GM12878 (cell line): ENCODE data around the gene ESPL1. TPM values are rescaled to one million over a fixed set of nuclear protein-coding genes. Genes with fewer than 3 reads are reported as not detected.

ENCODE experiments used
- ATAC-seq: fragments of 200-7000 bp; cut with Tn5 transposase; 3 replicates; pipeline ENCODE4 v1.9.1; 2020; ENCODE audit warnings: mild to moderate bottlenecking, moderate library complexity
- BruUV-seq: library from RNA; stranded (reverse); fragments of 400-500 nt; replicated peaks from 2 replicates; lab custom pipeline; 2021; lab: Mats Ljungman, UMichigan
- CTCF ChIA-PET: fragments of 300-600 bp; sonication (Branson Sonifier 250); formaldehyde crosslinking; extraction: SDS; loops from one replicate; lab custom pipeline; 2021; ENCODE audit warnings: inconsistent platforms; lab: Yijun Ruan, JAX
- POLR2A ChIA-PET: fragments of 350-600 bp; formaldehyde crosslinking; extraction: SDS; loops from one replicate; lab custom pipeline; 2021; ENCODE audit warnings: inconsistent platforms; lab: Charles Lee
- RAD21 ChIA-PET: fragments of 300-600 bp; sonication (Branson Sonifier 250); formaldehyde crosslinking; loops from one replicate; lab custom pipeline; 2023; ENCODE audit warnings: antibody characterized with exemption; ENCODE audit not compliant: unreplicated experiment; lab: Charles Lee
- SMC1A ChIA-PET: fragments of 300-600 bp; sonication (Branson Sonifier 250); formaldehyde crosslinking; loops from one replicate; lab custom pipeline; 2023; ENCODE audit not compliant: unreplicated experiment, uncharacterized antibody; lab: Charles Lee
- DNase-seq: peaks from one replicate; pipeline ENCODE4 v3.0.0-alpha.2; 2011; ENCODE audit warnings: low read depth, low spot score
- FAIRE-seq: peaks from 3 replicates; lab custom pipeline; 2011; peaks lifted over from hg19 to GRCh38; lab: Jason Lieb, UNC
- H2AFZ ChIP-seq: 2 replicates; pipeline ENCODE4 v1.6.0; 2011; ENCODE audit warnings: low read depth, low read length, control low read depth; ENCODE audit not compliant: control insufficient read depth
- H3K27ac ChIP-seq: 2 replicates; pipeline ENCODE4 v1.5.1; 2011; ENCODE audit warnings: control low read depth; ENCODE audit not compliant: control insufficient read depth, insufficient read depth
- H3K27me3 ChIP-seq, 2 experiments: replicated peaks in 1 of 2; 2 replicates each; pipeline versions ENCODE4 v1.6.0 to v1.6.1; 2011; ENCODE audit warnings: low read length in 1 of 2; ENCODE audit not compliant: control insufficient read depth in 2 of 2, insufficient read depth in 2 of 2
- H3K36me3 ChIP-seq, 2 experiments: 2 replicates each; pipeline ENCODE4 v1.5.1; 2011; ENCODE audit warnings: low read length in 1 of 2; ENCODE audit not compliant: control insufficient read depth in 2 of 2, insufficient read depth in 2 of 2
- H3K4me1 ChIP-seq: 2 replicates; pipeline ENCODE4 v1.6.1; 2011; ENCODE audit warnings: mild to moderate bottlenecking, low read length, moderate library complexity, mixed read lengths; ENCODE audit not compliant: control insufficient read depth, insufficient read depth
- H3K4me2 ChIP-seq: 2 replicates; pipeline ENCODE4 v1.6.0; 2011; ENCODE audit warnings: control low read depth; ENCODE audit not compliant: control insufficient read depth, insufficient read depth
- H3K4me3 ChIP-seq: fragments of 200-600 bp; sonication (generic); 2 replicates; pipeline ENCODE4 v1.5.1; 2016
- H3K79me2 ChIP-seq: 2 replicates; pipeline ENCODE4 v1.6.0; 2011; ENCODE audit warnings: low read length; ENCODE audit not compliant: control insufficient read depth, insufficient read depth
- H3K9ac ChIP-seq: 2 replicates; pipeline ENCODE4 v1.8.0; 2011; ENCODE audit warnings: low read length, control low read depth, mixed read lengths; ENCODE audit not compliant: control insufficient read depth, insufficient read depth
- H3K9me3 ChIP-seq: replicated peaks from 3 replicates; pipeline ENCODE4 v1.5.1; 2011; ENCODE audit warnings: mild to moderate bottlenecking, low read length; ENCODE audit not compliant: control insufficient read depth, insufficient read depth
- H4K20me1 ChIP-seq: 2 replicates; pipeline ENCODE4 v1.6.0; 2011; ENCODE audit not compliant: control insufficient read depth, insufficient read depth
- BMI1 ChIP-seq: fragments of 450-650 bp; IDR thresholded peaks from 2 replicates; pipeline ENCODE4 v1.6.1; 2016; ENCODE audit warnings: mild to moderate bottlenecking, moderate library complexity, borderline replicate concordance
- CHD4 ChIP-seq: fragments of 200-600 bp; sonication (generic); IDR thresholded peaks from 2 replicates; pipeline ENCODE4 v1.6.1; 2016; ENCODE audit warnings: mild to moderate bottlenecking
- CREM ChIP-seq: IDR thresholded peaks from 2 replicates; pipeline ENCODE4 v1.6.1; 2014; ENCODE audit warnings: antibody characterized with exemption, low read depth
- CUX1 ChIP-seq: IDR thresholded peaks from 2 replicates; pipeline ENCODE4 v1.6.1; 2012; ENCODE audit warnings: improper control_type of control experiment, low read depth, low read length; ENCODE audit not compliant: insufficient replicate concordance
- IRF3 ChIP-seq: fragments of 450-650 bp; IDR thresholded peaks from 2 replicates; pipeline ENCODE4 v1.6.1; 2014; ENCODE audit warnings: mild to moderate bottlenecking
- JUND ChIP-seq: IDR thresholded peaks from 2 replicates; pipeline ENCODE4 v1.6.1; 2012; ENCODE audit warnings: low read depth, mild to moderate bottlenecking, low read length, improper control_type of control experiment, moderate library complexity
- NFXL1 ChIP-seq: fragments of 450-650 bp; IDR thresholded peaks from 2 replicates; pipeline ENCODE4 v1.6.1; 2017; ENCODE audit warnings: antibody characterized with exemption, mild to moderate bottlenecking, borderline replicate concordance
- NR2F1 ChIP-seq: fragments of 450-650 bp; conservative IDR thresholded peaks from 2 replicates; pipeline ENCODE4 v1.6.1; 2017; ENCODE audit warnings: mild to moderate bottlenecking
- SKIL ChIP-seq: fragments of 450-650 bp; IDR thresholded peaks from 2 replicates; pipeline ENCODE4 v1.6.1; 2017; ENCODE audit warnings: mild to moderate bottlenecking, low read depth, inconsistent platforms; ENCODE audit not compliant: poor library complexity, severe bottlenecking
- SMAD1 ChIP-seq: fragments of 450-650 bp; IDR thresholded peaks from 2 replicates; pipeline ENCODE4 v1.6.1; 2018; ENCODE audit warnings: mild to moderate bottlenecking, low read depth; ENCODE audit not compliant: partially characterized antibody
- TAF1 ChIP-seq: IDR thresholded peaks from 2 replicates; pipeline ENCODE4 v1.6.1; 2011; ENCODE audit warnings: mild to moderate bottlenecking, low read depth, low read length, borderline replicate concordance
- TBL1XR1 ChIP-seq: IDR thresholded peaks from 2 replicates; pipeline ENCODE4 v1.6.1; 2012; ENCODE audit warnings: low read depth, low read length, improper control_type of control experiment
- whole genome bisulfite sequencing: methylation state at CpG from one replicate; pipeline ENCODE4 v1.1.6; 2016; ENCODE audit warnings: low lambda C conversion rate; ENCODE audit not compliant: insufficient replicate concordance, insufficient coverage; ENCODE audit errors: missing lambda C conversion rate; 5-methylcytosine and 5-hydroxymethylcytosine counted together
- in situ Hi-C: fragments of 300-500 bp; cut with MboI; formaldehyde crosslinking; loops from 9 replicates; pipeline ENCODE4 v1.14.3; 2018; ENCODE audit warnings: mixed read lengths
- intact Hi-C: fragments of 100-400 bp; cut with micrococcal nuclease; formaldehyde crosslinking; loops from one replicate; pipeline ENCODE4 v1.14.2; 2022; ENCODE audit not compliant: unreplicated experiment
- polyA plus RNA-seq, 11 experiments: library from polyadenylated mRNA; depleted of rRNA in 4 of 11; unstranded in 6 of 11; stranded (reverse) in 5 of 11; fragments of >200 nt; fragmentation: Nextera tagmentation in 4 of 11; fragmentation: Illumina TruSeq in 1 of 11; extraction: Ambion mirVana in 4 of 11; extraction: Trizol in 1 of 11; gene quantifications; 1 replicate in 1 of 11; 2 replicates in 10 of 11; pipeline versions ENCODE4 v1.2.1 to v1.2.3, GENCODE V29; 2011 to 2016; ENCODE audit warnings: inconsistent platforms in 2 of 11, missing spikeins in 2 of 11, low read depth in 1 of 11
- total RNA-seq, 4 experiments: library from RNA; depleted of rRNA in 3 of 4; stranded (reverse); fragments of >200 nt in 3 of 4; fragmentation: Illumina TruSeq in 1 of 4; extraction: Trizol in 1 of 4; gene quantifications; 2 replicates each; pipeline versions ENCODE4 v1.2.1 to v1.2.3, GENCODE V29; 2013 to 2021

The ESPL1 gene
- total and polyA plus RNA-seq, 10 of the 15 experiments (the other 5 are each of a cell fraction or from before 2014, with no cell fraction given), result 2.1 to 61.9 (median 21.2) TPM

GRCh38 chr12:53320352-53321195 lies 52.5 kb downstream of the ESPL1 start:
- Histone ChIP-seq H3K36me3 (peaks cover 0 to under 1% of the 10 kb centered on the region in 2 experiments; a peak in 3 of 4 replicates), H3K9ac (peak overlapping the region; percentile 91), H3K4me3 (peak overlapping the region; percentile 82), H2AFZ (peak overlapping the region; percentile 99), H3K27ac (peak overlapping the region; percentile 95), H3K4me1 (peaks cover 17% of the 10 kb centered on the region), H3K9me3 (no peaks in the 10 kb centered on the region), H3K27me3 (no peaks in the 10 kb centered on the region), H3K4me2 (peak overlapping the region; percentile 95), H3K79me2 (peaks cover 9% of the 10 kb centered on the region), H4K20me1 (no peaks in the 10 kb centered on the region)
- in situ Hi-C loops, result no loop called here
- POLR2A ChIA-PET, result interaction anchor here (0.5 to 6.2 kb wide), 12 partner anchors 9 to 269 kb away, joined by 3 to 42 read pairs (median 5); partner anchors contain the start of genes ESPL1, ITGB7, MYG1 and PFDN5
- SMC1A ChIA-PET, result interaction anchor here (0.6 to 9.8 kb wide), 36 partner anchors 18 to 1092 kb away, joined by 3 to 123 read pairs (median 4); partner anchors contain the start of genes ESPL1, ITGB7, MYG1 and PFDN5
- FAIRE-seq (no peak), ATAC-seq (no peak), DNase-seq (no peak)
- WGBS, result 45% methylated on average over 10 of the region's 10 CpGs
- CTCF ChIA-PET, result interaction anchor here (0.6 to 15.1 kb wide), 51 partner anchors 9 to 319 kb away, joined by 3 to 240 read pairs (median 5); partner anchors contain the start of genes AMHR2, ESPL1, ITGB7 and MAP3K12
- TSS peak; percentile 94 for BruUV-seq
- RAD21 ChIA-PET, result interaction anchor here (0.6 to 5.2 kb wide), 33 partner anchors 12 to 355 kb away, joined by 3 to 43 read pairs (median 5); partner anchors contain the start of genes ATP5MC2, ESPL1, MAP3K12 and MYG1
- intact Hi-C loops, result loop anchor here (1.0 kb wide), 2 partner anchors 25 to 161 kb away; partner anchors contain the start of gene PFDN5
- TF ChIP-seq CUX1 (no peak), SMAD1 (no peak), TBL1XR1 (no peak), BMI1 (no peak), JUND (no peak), NR2F1 (no peak), TAF1 (no peak), SKIL (no peak), IRF3 (no peak), CREM (no peak), CHD4 (no peak), NFXL1 (no peak)
